H1 (cell line): ENCODE results near the gene AHI1. TPM values are rescaled to one million over a fixed set of nuclear protein-coding genes. Genes with fewer than 3 reads are reported as not detected.

Source experiments
- CTCF ChIA-PET: fragments of 300-600 bp; sonication (Branson Sonifier 250); formaldehyde crosslinking; loops from one replicate; lab custom pipeline; 2021; ENCODE audit not compliant: partially characterized antibody; lab: Charles Lee
- POLR2A ChIA-PET: fragments of 300-600 bp; sonication (Branson Sonifier 250); formaldehyde crosslinking; loops from one replicate; lab custom pipeline; 2021; ENCODE audit warnings: inconsistent platforms; ENCODE audit not compliant: partially characterized antibody; lab: Charles Lee
- DNase-seq, 2 experiments: peaks; one replicate each; pipeline versions ENCODE4 v3.0.0 to v3.0.0-alpha.2; 2010 to 2022; ENCODE audit warnings: low spot score in 2 of 2, low read depth in 1 of 2, mixed read lengths in 1 of 2
- FAIRE-seq: peaks from 2 replicates; lab custom pipeline; 2011; peaks lifted over from hg19 to GRCh38; lab: Jason Lieb, UNC
- H2AFZ ChIP-seq: 2 replicates; pipeline ENCODE4 v1.8.1; 2012; ENCODE audit warnings: low read length, inconsistent platforms
- H2AK5ac ChIP-seq: 2 replicates; pipeline ENCODE4 v1.6.1; 2013; ENCODE audit warnings: low read depth, low read length
- H2BK120ac ChIP-seq: replicated peaks from 2 replicates; pipeline ENCODE3; 2013; ENCODE audit warnings: low read depth, low read length, inconsistent platforms
- H2BK12ac ChIP-seq: 2 replicates; pipeline ENCODE4 v1.6.1; 2013; ENCODE audit warnings: low read depth, low read length
- H2BK15ac ChIP-seq: 2 replicates; pipeline ENCODE4 v1.6.1; 2013; ENCODE audit warnings: low read length
- H2BK20ac ChIP-seq: 2 replicates; pipeline ENCODE4 v1.6.1; 2013; ENCODE audit warnings: low read length
- H2BK5ac ChIP-seq: 2 replicates; pipeline ENCODE4 v1.6.1; 2013; ENCODE audit warnings: low read depth, low read length
- H3K14ac ChIP-seq: 2 replicates; pipeline ENCODE4 v1.6.1; 2013; ENCODE audit warnings: inconsistent platforms; ENCODE audit not compliant: insufficient read length
- H3K18ac ChIP-seq: 2 replicates; pipeline ENCODE4 v1.6.1; 2013; ENCODE audit warnings: low read length; ENCODE audit errors: extremely low read depth
- H3K23ac ChIP-seq: 2 replicates; pipeline ENCODE4 v1.6.1; 2013; ENCODE audit warnings: inconsistent platforms; ENCODE audit not compliant: insufficient read length
- H3K23me2 ChIP-seq: 2 replicates; pipeline ENCODE4 v1.6.1; 2013; ENCODE audit warnings: low read depth, low read length
- H3K27ac ChIP-seq: 2 replicates; pipeline ENCODE4 v1.6.1; 2011; ENCODE audit warnings: low read depth, low read length, inconsistent platforms
- H3K27me3 ChIP-seq, 4 experiments: replicated peaks in 1 of 4; 1 replicate in 1 of 4; 2 replicates in 3 of 4; pipeline versions ENCODE4 v1.6.1 to v1.8.1; 2011 to 2013; ENCODE audit warnings: low read length in 3 of 4, mild to moderate bottlenecking in 3 of 4, inconsistent platforms in 2 of 4, mixed read lengths in 2 of 4, moderate library complexity in 1 of 4; ENCODE audit not compliant: control insufficient read depth in 3 of 4, insufficient read depth in 3 of 4; ENCODE audit errors: extremely low read depth in 1 of 4
- H3K36me3 ChIP-seq, 4 experiments: 2 replicates each; pipeline versions ENCODE4 v1.6.1 to v1.8.1; 2011 to 2013; ENCODE audit warnings: mild to moderate bottlenecking in 4 of 4, low read length in 3 of 4, moderate library complexity in 2 of 4, control low read depth in 1 of 4, inconsistent platforms in 1 of 4; ENCODE audit not compliant: insufficient read depth in 4 of 4, control insufficient read depth in 2 of 4
- H3K4ac ChIP-seq: replicated peaks from 2 replicates; pipeline ENCODE3; 2013; ENCODE audit warnings: low read length, low read depth, mixed read lengths, inconsistent platforms; ENCODE audit not compliant: insufficient read length
- H3K4me1 ChIP-seq, 4 experiments: replicated peaks in 1 of 4; 1 replicate in 1 of 4; 2 replicates in 3 of 4; pipeline versions ENCODE4 v1.6.1 to v1.8.1; 2011 to 2013; ENCODE audit warnings: low read length in 3 of 4, inconsistent platforms in 2 of 4, mixed read lengths in 1 of 4; ENCODE audit not compliant: insufficient read depth in 4 of 4, control insufficient read depth in 3 of 4
- H3K4me2 ChIP-seq, 2 experiments: 2 replicates each; pipeline versions ENCODE4 v1.6.1 to v1.8.1; 2011 to 2013; ENCODE audit warnings: low read depth in 2 of 2, low read length in 2 of 2, control low read depth in 1 of 2, inconsistent platforms in 1 of 2, mild to moderate bottlenecking in 1 of 2; ENCODE audit not compliant: insufficient read depth in 1 of 2
- H3K4me3 ChIP-seq, 4 experiments: fragments of 200-600, 300-600 bp in 1 of 4; sonication (generic), shearing (Covaris generic), sonication (Bioruptor Twin) in 1 of 4; 2 replicates each; pipeline versions ENCODE4 v1.5.1 to v1.8.1; 2011 to 2016; ENCODE audit warnings: low read length in 4 of 4, low read depth in 3 of 4, control low read depth in 2 of 4, inconsistent platforms in 2 of 4, mild to moderate bottlenecking in 2 of 4, mixed read lengths in 1 of 4, moderate library complexity in 1 of 4; ENCODE audit not compliant: insufficient read depth in 2 of 4; ENCODE audit errors: extremely low read depth in 1 of 4
- H3K56ac ChIP-seq: replicated peaks from 2 replicates; pipeline ENCODE3; 2013; ENCODE audit warnings: low read depth, mild to moderate bottlenecking, mixed read lengths, low read length, inconsistent platforms; ENCODE audit not compliant: insufficient read length
- H3K79me1 ChIP-seq: 2 replicates; pipeline ENCODE4 v1.6.1; 2013; ENCODE audit warnings: low read depth, low read length, control low read depth
- H3K79me2 ChIP-seq, 2 experiments: 2 replicates each; pipeline versions ENCODE4 v1.6.1 to v1.8.1; 2012 to 2013; ENCODE audit warnings: low read length in 2 of 2, mild to moderate bottlenecking in 2 of 2, inconsistent platforms in 1 of 2; ENCODE audit not compliant: insufficient read depth in 2 of 2, control insufficient read depth in 1 of 2
- H3K9ac ChIP-seq, 4 experiments: replicated peaks in 1 of 4; 1 replicate in 1 of 4; 2 replicates in 3 of 4; pipeline versions ENCODE4 v1.6.1 to v1.8.1; 2011 to 2013; ENCODE audit warnings: low read depth in 3 of 4, low read length in 3 of 4, control low read depth in 2 of 4, mild to moderate bottlenecking in 2 of 4, moderate library complexity in 2 of 4, inconsistent platforms in 1 of 4; ENCODE audit errors: extremely low read depth in 1 of 4
- H3K9me3 ChIP-seq, 2 experiments: 2 replicates each; pipeline versions ENCODE4 v1.6.1 to v1.8.1; 2012 to 2013; ENCODE audit warnings: mild to moderate bottlenecking in 2 of 2, moderate library complexity in 2 of 2, control low read depth in 1 of 2, inconsistent platforms in 1 of 2, low read depth in 1 of 2, low read length in 1 of 2, mixed read lengths in 1 of 2; ENCODE audit not compliant: insufficient read depth in 2 of 2
- H4K20me1 ChIP-seq, 2 experiments: replicated peaks in 1 of 2; 2 replicates each; pipeline versions ENCODE3 to v1.8.1; 2011 to 2013; ENCODE audit warnings: inconsistent platforms in 2 of 2, low read length in 2 of 2, mild to moderate bottlenecking in 1 of 2; ENCODE audit not compliant: insufficient read depth in 2 of 2, control insufficient read depth in 1 of 2
- H4K5ac ChIP-seq: 2 replicates; pipeline ENCODE4 v1.6.1; 2013; ENCODE audit warnings: low read length, low read depth, mixed read lengths, inconsistent platforms; ENCODE audit not compliant: insufficient read length
- H4K8ac ChIP-seq: 2 replicates; pipeline ENCODE4 v1.8.0; 2013; ENCODE audit warnings: mild to moderate bottlenecking, moderate library complexity, low read length, inconsistent platforms; ENCODE audit not compliant: insufficient read depth; ENCODE audit errors: extremely low read depth
- H4K91ac ChIP-seq: replicated peaks from 2 replicates; pipeline ENCODE3; 2013; ENCODE audit warnings: low read length, mixed read lengths, inconsistent platforms; ENCODE audit not compliant: insufficient read length
- BCL11A ChIP-seq, 2 experiments: IDR thresholded peaks; one replicate each; pipeline ENCODE4 v1.6.1; 2011; ENCODE audit warnings: low read depth in 2 of 2, low read length in 2 of 2, mild to moderate bottlenecking in 2 of 2
- SIRT6 ChIP-seq: IDR thresholded peaks from one replicate; pipeline ENCODE4 v1.7.1; 2012; ENCODE audit warnings: low read length, inconsistent platforms
- WGBS, 2 experiments: shearing (Covaris generic) in 1 of 2; methylation state at CpG; one replicate each; pipeline versions ENCODE4 v1.1.6 to v1.1.7; 2013 to 2015; ENCODE audit warnings: low lambda C conversion rate in 2 of 2, mixed read lengths in 2 of 2, inconsistent platforms in 1 of 2, low coverage in 1 of 2, missing lambda C conversion rate in 1 of 2; ENCODE audit not compliant: insufficient replicate concordance in 2 of 2, insufficient coverage in 1 of 2, insufficient read length in 1 of 2; ENCODE audit errors: extremely low coverage in 1 of 2, missing lambda C conversion rate in 1 of 2; 5-methylcytosine and 5-hydroxymethylcytosine counted together
- polyA plus RNA-seq, 7 experiments: library from polyadenylated mRNA; depleted of rRNA in 3 of 7; stranded (reverse) in 5 of 7; unstranded in 2 of 7; fragments of >200 nt in 5 of 7; fragments of 200-250 nt in 2 of 7; gene quantifications; 1 replicate in 5 of 7; 2 replicates in 1 of 7; 4 replicates in 1 of 7; pipeline versions ENCODE4 v1.2.1 to v1.2.3, GENCODE V29; 2011 to 2013; ENCODE audit warnings: missing spikeins in 2 of 7, mixed read lengths in 2 of 7
- total RNA-seq: library from RNA; stranded (reverse); fragmentation: NEBNext Ultra II Directional; extraction: Animal tissue kit (Norgen Biotek cat#: 25700); gene quantifications from 2 replicates; pipeline ENCODE4 v1.2.1, GENCODE V29; 2021

AHI1 gene
- total and polyA plus RNA-seq, 2 of the 8 experiments (the other 6 are each of a cell fraction or from before 2014, with no cell fraction given): 4.2 to 19.6 TPM

DNA sequence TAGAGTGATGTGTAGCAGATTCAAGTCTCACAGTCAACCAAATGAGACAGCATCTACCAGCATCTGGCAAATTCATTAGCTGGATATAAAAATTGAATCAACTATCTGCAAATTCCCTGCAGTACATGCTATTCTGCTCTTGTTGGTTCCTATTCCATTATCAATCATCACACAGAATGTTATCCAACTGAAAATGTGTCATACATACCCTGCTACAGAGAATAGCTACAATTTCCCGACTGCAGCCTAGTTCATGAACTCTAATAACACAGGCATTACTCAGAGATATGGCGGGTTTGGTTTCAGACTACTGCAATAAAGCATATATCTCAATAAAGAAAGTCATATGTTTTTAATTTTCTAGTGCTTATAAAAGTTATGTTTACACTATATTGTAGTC, 78.4 kb downstream of the AHI1 start:
- Histone ChIP-seq H3K9me3 (no peaks in the 10 kb centered on the region), H3K4me2 (no peak overlapping the region), H2BK20ac (no peak overlapping the region), H3K4me3 (no peak overlapping the region), H2BK120ac (no peak overlapping the region), H2AFZ (no peak overlapping the region), H3K56ac (no peak overlapping the region), H3K18ac (no peak overlapping the region), H4K20me1 (no peaks in the 10 kb centered on the region), H2BK12ac (no peak overlapping the region), H3K4ac (no peak overlapping the region), H3K23ac (no peak overlapping the region), H3K9ac (no peak overlapping the region), H3K79me2 (no peaks in the 10 kb centered on the region), H3K79me1 (no peaks in the 10 kb centered on the region), H3K4me1 (peaks cover 0 to 3% (median 0%) of the 10 kb centered on the region in 4 experiments; a peak in 1 of 7 replicates), H3K27me3 (no peaks in the 10 kb centered on the region), H3K23me2 (no peaks in the 10 kb centered on the region), H3K27ac (no peak overlapping the region), H3K14ac (no peak overlapping the region), H4K91ac (no peak overlapping the region), H2BK15ac (no peak overlapping the region), H2AK5ac (no peak overlapping the region), H3K36me3 (no peaks in the 10 kb centered on the region; a peak in 1 of 8 replicates), H4K5ac (no peak overlapping the region), H4K8ac (no peak overlapping the region), H2BK5ac (no peak overlapping the region)
- ChIA-PET POLR2A (no interaction called here), CTCF (interaction anchor here (0.6 to 1.8 kb wide), 6 partner anchors 72 to 276 kb away, joined by 3 to 5 read pairs (median 4); no protein-coding TSS in a partner anchor)
- TF ChIP-seq BCL11A (IDR thresholded peaks at IDR 0.05; ENCODE audit: low read depth in 2 of 2, low read length in 2 of 2) (no peak), SIRT6 (no peak)
- no peak for DNase-seq
- FAIRE-seq: no peak
- WGBS, 2 experiments: 93% methylated on average over 2 of the region's 2 CpGs; no CpG with 5 or more reads in 1 of the 2 experiments
